T-cell (primary cell): Measurements from ENCODE around the gene CEP112. TPM values are rescaled to one million over a fixed set of nuclear protein-coding genes. Genes with fewer than 3 reads are reported as not detected.

Experiments used
- ATAC-seq, 4 experiments: fragments of 200-7000 bp in 3 of 4; fragments of 150-1000 bp in 1 of 4; cut with Tn5 transposase; replicated peaks in 1 of 4; 1 replicate in 3 of 4; 2 replicates in 1 of 4; pipeline ENCODE4 v1.10.0; 2021; ENCODE audit warnings: moderate library complexity in 3 of 4, mild to moderate bottlenecking in 2 of 4, moderate number of reproducible peaks in 1 of 4
- CTCF ChIA-PET, 2 donors: fragments of 300-600 bp; sonication (Branson Sonifier 250); formaldehyde crosslinking; loops; one replicate each; lab custom pipeline; 2022; ENCODE audit warnings: antibody characterized with exemption in 2 of 2; lab: Charles Lee
- POLR2A ChIA-PET, 2 donors: fragments of 300-600 bp; sonication (Branson Sonifier 250); formaldehyde crosslinking; loops; one replicate each; lab custom pipeline; 2022; ENCODE audit warnings: antibody characterized with exemption in 2 of 2; lab: Charles Lee
- DNase-seq, 35 experiments: peaks; one replicate each; pipeline versions ENCODE4 v3.0.0 to v3.0.0-alpha.2; 2013 to 2023
- H3K27ac ChIP-seq: one replicate; pipeline ENCODE4 v1.5.1; 2013; ENCODE audit warnings: low read length
- H3K27me3 ChIP-seq, 2 experiments: replicated peaks in 1 of 2; 1 replicate in 1 of 2; 2 replicates in 1 of 2; pipeline versions ENCODE4 v1.6.1 to v1.7.0; 2013; ENCODE audit warnings: low read length in 1 of 2, mixed read lengths in 1 of 2; ENCODE audit not compliant: control insufficient read depth in 2 of 2, insufficient read depth in 2 of 2; ENCODE audit errors: extremely low read depth in 1 of 2
- H3K36me3 ChIP-seq, 2 donors: 1 replicate in 1 of 2; 2 replicates in 1 of 2; pipeline versions ENCODE4 v1.6.1 to v1.7.0; 2013; ENCODE audit warnings: low read length in 1 of 2; ENCODE audit not compliant: control insufficient read depth in 2 of 2, insufficient read depth in 1 of 2; ENCODE audit errors: extremely low read depth in 1 of 2
- H3K4me1 ChIP-seq, 2 experiments: 1 replicate in 1 of 2; 2 replicates in 1 of 2; pipeline versions ENCODE4 v1.6.1 to v1.7.0; 2013; ENCODE audit warnings: low read length in 2 of 2, mixed read lengths in 1 of 2; ENCODE audit not compliant: insufficient read depth in 2 of 2, control insufficient read depth in 1 of 2; ENCODE audit errors: extremely low read depth in 1 of 2
- H3K4me3 ChIP-seq, 2 donors: 1 replicate in 1 of 2; 2 replicates in 1 of 2; pipeline versions ENCODE4 v1.5.1 to v1.7.0; 2013; ENCODE audit warnings: mild to moderate bottlenecking in 2 of 2, low read length in 1 of 2, moderate library complexity in 1 of 2; ENCODE audit not compliant: control insufficient read depth in 1 of 2; ENCODE audit errors: extremely low read depth in 1 of 2
- H3K9me3 ChIP-seq: 2 replicates; pipeline ENCODE4 v1.7.0; 2013
- H3K27ac Mint-ChIP-seq, 2 donors: one replicate each; pipeline ENCODE4 v1.8.0; 2020 to 2021; ENCODE audit warnings: mild to moderate bottlenecking in 2 of 2, mixed read lengths in 2 of 2
- H3K27me3 Mint-ChIP-seq, 2 donors: one replicate each; pipeline ENCODE4 v1.8.0; 2021 to 2022; ENCODE audit warnings: mixed read lengths in 2 of 2
- H3K36me3 Mint-ChIP-seq: one replicate; pipeline ENCODE4 v1.8.0; 2021; ENCODE audit warnings: mixed read lengths
- H3K4me1 Mint-ChIP-seq, 3 donors: one replicate each; pipeline ENCODE4 v1.8.0; 2020 to 2022; ENCODE audit warnings: mixed read lengths in 3 of 3, mild to moderate bottlenecking in 1 of 3
- H3K4me3 Mint-ChIP-seq, 3 donors: one replicate each; pipeline ENCODE4 v1.8.0; 2020 to 2022; ENCODE audit warnings: mild to moderate bottlenecking in 3 of 3, mixed read lengths in 3 of 3, moderate library complexity in 3 of 3
- H3K9me3 Mint-ChIP-seq, 3 donors: one replicate each; pipeline ENCODE4 v1.8.0; 2020 to 2022; ENCODE audit warnings: mixed read lengths in 3 of 3
- whole genome bisulfite sequencing: methylation state at CpG from one replicate; pipeline ENCODE4 v1.1.5; 2013; ENCODE audit warnings: missing lambda C conversion rate; ENCODE audit not compliant: insufficient coverage; 5-methylcytosine and 5-hydroxymethylcytosine counted together
- total RNA-seq, 35 experiments: library from RNA in 6 of 35; stranded (reverse) in 6 of 35; fragments of 120-200 nt in 1 of 35; gene quantifications; one replicate each; pipeline versions ENCODE4 v1.2.1 to v1.2.4 and lab custom pipeline; 2013 to 2026

The CEP112 gene
- total RNA-seq, 5 donors from 2014 or later (not counting 1 experiment from before 2014, with no cell fraction given): 2.4 to 4.9 (median 4.5) TPM

DNA sequence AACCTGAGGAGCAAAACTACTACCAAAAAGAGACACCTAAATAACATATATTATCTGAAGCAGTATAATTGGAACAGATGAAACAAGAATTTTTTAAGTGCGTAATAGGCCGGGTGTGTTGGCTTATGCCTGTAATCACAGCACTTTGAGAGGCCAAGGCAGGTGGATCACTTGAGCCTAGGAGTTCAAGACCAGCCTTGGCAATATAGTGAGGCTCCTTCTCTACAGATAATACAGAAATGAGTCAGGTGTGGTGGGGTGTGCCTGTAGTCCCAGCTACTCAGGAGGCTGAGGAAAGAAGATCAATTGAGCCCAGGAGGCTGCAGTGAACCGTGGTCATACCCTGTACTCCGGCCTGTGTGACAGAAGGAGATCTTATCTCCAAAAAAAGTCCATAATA lies 336.3 kb downstream of the CEP112 start:
- H3K4me1 Mint-ChIP-seq: no peaks in the 10 kb centered on the region
- no peaks in the 10 kb centered on the region for H3K27me3 ChIP-seq
- no peak overlapping the region for H3K27ac ChIP-seq
- ChIA-PET POLR2A (no interaction called here), CTCF (no interaction called here)
- ATAC-seq (no peak), DNase-seq (no peak)
- H3K9me3 ChIP-seq: no peaks in the 10 kb centered on the region
- no peaks in the 10 kb centered on the region for H3K9me3 Mint-ChIP-seq
- no CpG with 5 or more reads among the region's 4 CpGs for WGBS
- H3K4me3 ChIP-seq: no peak overlapping the region
- H3K4me3 Mint-ChIP-seq: no peak overlapping the region
- H3K4me1 ChIP-seq: no peaks in the 10 kb centered on the region
- no peak overlapping the region for H3K27ac Mint-ChIP-seq
- H3K27me3 Mint-ChIP-seq: no peaks in the 10 kb centered on the region
- no peaks in the 10 kb centered on the region for H3K36me3 ChIP-seq
- H3K36me3 Mint-ChIP-seq: peaks cover under 1% of the 10 kb centered on the region

DNA sequence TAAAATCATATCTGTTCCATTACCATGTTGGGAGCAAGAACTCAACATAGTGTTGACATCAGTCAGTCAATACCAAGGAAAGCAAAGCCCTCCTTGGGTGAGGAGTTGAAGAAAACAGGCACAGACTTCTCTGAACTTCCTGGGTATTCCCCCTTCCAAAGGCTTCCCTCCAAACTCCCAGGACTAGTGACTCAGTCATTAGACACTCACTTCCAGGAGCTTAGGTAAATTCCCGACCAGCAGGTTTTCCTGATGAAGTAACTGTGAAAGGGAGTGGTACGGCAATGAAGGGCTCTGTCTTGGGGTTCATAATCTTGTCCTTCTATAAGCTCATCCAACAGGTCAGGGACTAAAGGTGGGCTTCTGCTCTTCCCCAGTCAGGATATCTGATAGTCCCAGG lies 336.7 kb downstream of the CEP112 start:
- no peaks in the 10 kb centered on the region for H3K9me3 ChIP-seq
- H3K27me3 Mint-ChIP-seq: no peaks in the 10 kb centered on the region
- no peaks in the 10 kb centered on the region for H3K4me1 Mint-ChIP-seq
- DNase-seq (no peak), ATAC-seq (no peak)
- ChIA-PET CTCF (no interaction called here), POLR2A (no interaction called here)
- H3K4me1 ChIP-seq: no peaks in the 10 kb centered on the region
- no peak overlapping the region for H3K4me3 ChIP-seq
- H3K27ac Mint-ChIP-seq: no peak overlapping the region
- no peaks in the 10 kb centered on the region for H3K36me3 ChIP-seq
- no peak overlapping the region for H3K4me3 Mint-ChIP-seq
- H3K27me3 ChIP-seq: no peaks in the 10 kb centered on the region
- H3K36me3 Mint-ChIP-seq: peaks cover 5% of the 10 kb centered on the region
- H3K9me3 Mint-ChIP-seq: no peaks in the 10 kb centered on the region
- no CpG with 5 or more reads among the region's 2 CpGs for WGBS
- no peak overlapping the region for H3K27ac ChIP-seq

DNA sequence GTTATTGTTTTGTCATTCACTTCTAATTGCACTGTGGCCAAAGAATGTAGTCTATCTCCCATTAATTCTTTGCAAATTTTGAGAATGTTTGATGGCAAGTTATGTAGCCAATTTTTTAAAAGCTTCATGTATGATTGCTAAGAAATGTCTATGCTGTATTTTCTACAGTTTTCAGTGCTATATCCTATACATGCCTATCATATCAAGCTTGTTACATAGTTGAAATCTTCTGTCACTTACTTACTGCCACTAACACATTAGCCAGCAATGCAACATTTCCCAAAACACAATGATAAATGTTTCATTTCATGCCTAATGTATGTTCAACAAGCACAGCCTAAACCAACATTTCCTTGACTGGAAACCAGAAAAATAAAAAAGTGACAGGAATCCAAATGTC lies 338.1 kb downstream of the CEP112 start:
- ChIA-PET POLR2A (interaction anchor here in 1 of 2 donors (0.5 kb wide), 1 partner anchor 212 kb away, joined by 3 read pairs; no protein-coding TSS in a partner anchor), CTCF (no interaction called here)
- Histone ChIP-seq H3K4me3 (no peak overlapping the region), H3K36me3 (no peaks in the 10 kb centered on the region), H3K27me3 (no peaks in the 10 kb centered on the region), H3K9me3 (no peaks in the 10 kb centered on the region), H3K4me1 (no peaks in the 10 kb centered on the region), H3K27ac (no peak overlapping the region)
- Mint-ChIP-seq H3K9me3 (no peaks in the 10 kb centered on the region), H3K4me1 (no peaks in the 10 kb centered on the region), H3K27ac (no peak overlapping the region), H3K36me3 (peaks cover 6% of the 10 kb centered on the region), H3K4me3 (no peak overlapping the region), H3K27me3 (no peaks in the 10 kb centered on the region)
- no peak for ATAC-seq
- no peak for DNase-seq

DNA sequence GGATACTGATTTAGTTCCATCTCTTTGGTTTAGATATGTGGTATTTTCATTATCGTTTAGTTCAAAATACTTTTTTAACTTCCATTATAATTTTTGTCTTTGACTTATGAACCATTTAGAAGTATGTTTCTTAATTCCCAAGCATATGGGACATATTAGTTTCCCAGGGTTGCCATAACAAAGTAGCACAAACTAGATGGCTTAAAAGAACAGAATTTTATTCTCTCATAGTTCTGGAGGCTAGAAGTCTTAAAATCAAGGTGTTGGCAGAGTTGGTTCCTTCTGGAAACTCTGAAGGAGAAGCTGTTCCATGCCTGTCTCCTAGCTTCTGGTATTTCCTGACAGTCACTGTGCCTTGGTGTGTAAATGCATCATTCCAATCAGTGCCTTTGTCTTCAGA lies 339.0 kb downstream of the CEP112 start:
- no peaks in the 10 kb centered on the region for H3K9me3 Mint-ChIP-seq
- Histone ChIP-seq H3K4me1 (no peaks in the 10 kb centered on the region), H3K9me3 (no peaks in the 10 kb centered on the region), H3K4me3 (no peak overlapping the region), H3K27me3 (no peaks in the 10 kb centered on the region), H3K36me3 (no peaks in the 10 kb centered on the region), H3K27ac (no peak overlapping the region)
- H3K4me1 Mint-ChIP-seq: no peaks in the 10 kb centered on the region
- H3K36me3 Mint-ChIP-seq: peaks cover 6% of the 10 kb centered on the region
- ATAC-seq (no peak), DNase-seq (no peak)
- CTCF ChIA-PET: no interaction called here
- POLR2A ChIA-PET: no interaction called here
- H3K4me3 Mint-ChIP-seq: no peak overlapping the region
- no CpG with 5 or more reads among the region's 1 CpG for WGBS
- H3K27me3 Mint-ChIP-seq: no peaks in the 10 kb centered on the region
- no peak overlapping the region for H3K27ac Mint-ChIP-seq

DNA sequence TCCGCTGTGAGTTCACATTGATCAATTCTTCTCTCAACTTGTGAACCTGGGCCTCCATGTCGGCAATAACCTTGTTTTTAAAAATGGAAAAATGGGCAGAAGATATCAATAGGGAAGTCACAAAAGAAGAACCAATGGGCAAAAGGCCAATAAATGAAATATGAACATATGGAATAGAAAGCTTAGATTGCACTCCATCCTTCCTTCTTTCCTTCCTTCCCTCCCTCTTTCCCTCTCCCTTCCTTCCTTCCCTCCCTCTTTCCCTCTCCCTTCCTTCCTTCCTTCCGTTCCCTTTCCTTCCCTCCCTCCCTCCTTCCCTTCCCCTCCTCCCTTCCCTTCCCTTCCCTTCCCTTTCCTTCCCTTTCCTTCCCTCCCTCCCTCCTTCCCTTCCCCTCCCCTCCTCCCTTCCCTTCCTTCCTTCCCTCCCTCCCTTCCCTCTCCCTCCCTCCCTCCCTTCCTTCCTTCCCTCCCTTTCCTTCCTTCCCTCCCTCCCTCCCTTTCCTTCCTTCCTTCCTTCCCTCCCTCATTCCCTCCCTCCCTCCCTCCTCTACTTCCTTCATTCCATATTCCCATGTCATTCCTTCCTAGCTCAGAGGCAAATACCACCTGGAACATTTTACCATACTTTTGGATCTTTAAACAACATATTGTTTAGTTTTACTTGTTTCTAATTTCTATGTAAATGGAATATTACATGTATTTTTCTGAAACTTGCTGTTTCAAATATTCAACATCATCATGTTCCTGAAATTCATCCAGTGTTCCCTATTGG lies 339.8 kb downstream of the CEP112 start:
- no CpG with 5 or more reads among the region's 3 CpGs for WGBS
- ChIA-PET CTCF (no interaction called here), POLR2A (interaction anchor here in 1 of 2 donors (0.6 kb wide), 1 partner anchor 1629 kb away, joined by 3 read pairs; no protein-coding TSS in a partner anchor)
- H3K4me1 Mint-ChIP-seq: no peaks in the 10 kb centered on the region
- peaks cover 6% of the 10 kb centered on the region for H3K36me3 Mint-ChIP-seq
- no peaks in the 10 kb centered on the region for H3K27me3 ChIP-seq
- no peak overlapping the region for H3K4me3 ChIP-seq
- no peaks in the 10 kb centered on the region for H3K9me3 ChIP-seq
- no peaks in the 10 kb centered on the region for H3K9me3 Mint-ChIP-seq
- no peak for ATAC-seq
- no peaks in the 10 kb centered on the region for H3K36me3 ChIP-seq
- DNase-seq: no peak
- no peaks in the 10 kb centered on the region for H3K27me3 Mint-ChIP-seq
- H3K4me1 ChIP-seq: no peaks in the 10 kb centered on the region
- no peak overlapping the region for H3K4me3 Mint-ChIP-seq
- no peak overlapping the region for H3K27ac ChIP-seq
- no peak overlapping the region for H3K27ac Mint-ChIP-seq

DNA sequence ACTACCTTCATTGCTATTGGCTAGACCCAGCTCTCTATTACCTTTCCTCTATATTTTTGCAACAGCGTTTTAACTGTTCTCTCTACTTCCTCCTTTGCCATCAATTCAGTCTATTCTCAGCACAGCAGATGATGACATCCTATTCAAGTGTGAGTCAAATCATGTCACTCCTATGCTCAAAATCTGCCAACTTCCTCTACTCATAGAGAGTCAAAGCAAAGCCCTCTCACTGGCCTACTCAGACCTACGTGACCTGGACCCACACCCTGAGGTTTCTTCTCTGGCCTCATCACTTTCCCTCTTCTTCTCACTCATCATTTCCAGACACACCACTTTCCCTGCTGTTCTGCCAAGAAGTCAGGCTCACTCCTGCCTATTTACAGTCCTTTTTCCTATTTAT lies 341.4 kb downstream of the CEP112 start:
- ChIA-PET CTCF (no interaction called here), POLR2A (interaction anchor here in 1 of 2 donors (0.6 kb wide), 2 partner anchors 63 to 731 kb away, joined by 4 read pairs; no protein-coding TSS in a partner anchor)
- Histone ChIP-seq H3K4me1 (no peaks in the 10 kb centered on the region), H3K27me3 (no peaks in the 10 kb centered on the region), H3K27ac (no peak overlapping the region), H3K4me3 (no peak overlapping the region), H3K36me3 (no peaks in the 10 kb centered on the region), H3K9me3 (no peaks in the 10 kb centered on the region)
- ATAC-seq (no peak), DNase-seq (no peak)
- Mint-ChIP-seq H3K27me3 (no peaks in the 10 kb centered on the region), H3K36me3 (peaks cover 6% of the 10 kb centered on the region), H3K4me3 (no peak overlapping the region), H3K4me1 (no peaks in the 10 kb centered on the region), H3K27ac (no peak overlapping the region), H3K9me3 (no peaks in the 10 kb centered on the region)
- 50% methylated on average over 2 of the region's 2 CpGs for WGBS
